Measurements from ENCODE around the gene METAP2. TPM values are rescaled to one million over a fixed set of nuclear protein-coding genes. Genes with fewer than 3 reads are reported as not detected.

Gene METAP2
- total RNA-seq, 1 experiment from 2014 or later = 86.1 TPM

GRCh38 chr12:95439461-95440230 lies 34.3 kb upstream of the METAP2 start:
- Histone ChIP-seq H3K27me3 (ENCODE audit: control insufficient read depth, insufficient read depth, low read length) (no peaks in the 10 kb centered on the region), H3K27ac (ENCODE audit: low read length) (no peak overlapping the region), H3K4me1 (ENCODE audit: control insufficient read depth, insufficient read depth, low read length) (no peaks in the 10 kb centered on the region), H3K36me3 (ENCODE audit: control insufficient read depth, insufficient read depth, low read length) (no peaks in the 10 kb centered on the region), H3K9me3 (ENCODE audit: control insufficient read depth, insufficient read depth, low read depth, low read length) (no peaks in the 10 kb centered on the region), H3K4me3 (ENCODE audit: low read depth in 2 of 2, low read length in 2 of 2) (no peak overlapping the region)
- POLR2A ChIA-PET = no interaction called here
- ATAC-seq = no peak
- TF ChIP-seq REST (IDR thresholded peaks at IDR 0.05; ENCODE audit: insufficient read depth in 1 of 2, low read depth in 2 of 2, low read length in 1 of 2) = no peak
- TF ChIP-seq POLR2AphosphoS5 (IDR thresholded peaks at IDR 0.05; ENCODE audit: low read depth, low read length) = no peak
- no peak for TF ChIP-seq CTCF (IDR thresholded peaks at IDR 0.05)
- no peak for TF ChIP-seq SIN3A (IDR thresholded peaks at IDR 0.05; ENCODE audit: borderline replicate concordance, insufficient read depth, low read depth, low read length)
- no peak for TF ChIP-seq TCF7L2 (IDR thresholded peaks at IDR 0.05; ENCODE audit: low read depth, low read length)
- BruUV-seq (replicated peaks) = no TSS peak
- CTCF ChIA-PET = interaction anchor here (0.5 kb wide), 1 partner anchor 17 kb away, joined by 5 read pairs; no protein-coding TSS in a partner anchor
- in situ Hi-C loops (cut with HindIII; ENCODE audit: low pct_unique_long_range_greater_than_20kb, low sequenced_read_pairs) (no loop called here), intact Hi-C loops (cut with micrococcal nuclease; ENCODE audit: unreplicated experiment) (no loop called here)
- no peak for DNase-seq (ENCODE audit: low read depth, low spot score)

- Histone ChIP-seq H3K4me3 (ENCODE audit: low read depth in 2 of 2, low read length in 2 of 2) (no peak overlapping the region), H3K9me3 (ENCODE audit: control insufficient read depth, insufficient read depth, low read depth, low read length) (no peaks in the 10 kb centered on the region), H3K27ac (ENCODE audit: low read length) (no peak overlapping the region), H3K36me3 (ENCODE audit: control insufficient read depth, insufficient read depth, low read length) (no peaks in the 10 kb centered on the region), H3K27me3 (ENCODE audit: control insufficient read depth, insufficient read depth, low read length) (no peaks in the 10 kb centered on the region), H3K4me1 (ENCODE audit: control insufficient read depth, insufficient read depth, low read length) (no peaks in the 10 kb centered on the region)
- no peak for ATAC-seq
- no peak for TF ChIP-seq CTCF (IDR thresholded peaks at IDR 0.05)
- TF ChIP-seq SIN3A (IDR thresholded peaks at IDR 0.05; ENCODE audit: borderline replicate concordance, insufficient read depth, low read depth, low read length) = no peak
- no peak for TF ChIP-seq POLR2AphosphoS5 (IDR thresholded peaks at IDR 0.05; ENCODE audit: low read depth, low read length)
- TF ChIP-seq TCF7L2 (IDR thresholded peaks at IDR 0.05; ENCODE audit: low read depth, low read length) = no peak
- no peak for TF ChIP-seq REST (IDR thresholded peaks at IDR 0.05; ENCODE audit: insufficient read depth in 1 of 2, low read depth in 2 of 2, low read length in 1 of 2)
- in situ Hi-C loops (cut with HindIII; ENCODE audit: low pct_unique_long_range_greater_than_20kb, low sequenced_read_pairs) (no loop called here), intact Hi-C loops (cut with micrococcal nuclease; ENCODE audit: unreplicated experiment) (no loop called here)
- CTCF ChIA-PET = no interaction called here
- no TSS peak for BruUV-seq (replicated peaks)
- POLR2A ChIA-PET = no interaction called here
- no peak for DNase-seq (ENCODE audit: low read depth, low spot score)
Measured at GRCh38 chr12:95440401-95440800, 33.6 kb upstream of the METAP2 start.

All from Panc1 (cell line).